WERI-Rb-1 (cell line): Measurements from ENCODE around the gene SERINC1.
A peak's percentile ranks its signal among the peaks of the same experiment; 100 is the strongest.

Source experiments
- DNase-seq: peaks from one replicate; pipeline ENCODE4 v3.0.0-alpha.2; 2020
- H3K27ac ChIP-seq: fragments of 250-450 bp; sonication (Bioruptor Pico); 2 replicates; pipeline ENCODE4 v1.5.1; 2020; ENCODE audit warnings: mild to moderate bottlenecking, moderate library complexity
- H3K27me3 ChIP-seq: fragments of 250-450 bp; sonication (Bioruptor Pico); 2 replicates; pipeline ENCODE4 v1.5.1; 2021; ENCODE audit warnings: mild to moderate bottlenecking, low read depth, moderate library complexity; ENCODE audit not compliant: insufficient read depth, severe bottlenecking
- H3K36me3 ChIP-seq: fragments of 250-450 bp; sonication (Bioruptor Pico); 2 replicates; pipeline ENCODE4 v1.5.1; 2020; ENCODE audit warnings: mild to moderate bottlenecking, moderate library complexity
- H3K4me3 ChIP-seq: 2 replicates; pipeline ENCODE4 v1.5.1; 2011; ENCODE audit warnings: low read depth, mild to moderate bottlenecking, control low read depth, low read length
- H3K9me3 ChIP-seq: fragments of 250-450 bp; sonication (Bioruptor Pico); 2 replicates; pipeline ENCODE4 v1.5.1; 2021; ENCODE audit warnings: mild to moderate bottlenecking, moderate library complexity; ENCODE audit not compliant: severe bottlenecking
- TF ChIP-seq, protein P1 (sequence below): IDR thresholded peaks from 2 replicates; pipeline ENCODE4 v1.5.1; 2011; ENCODE audit warnings: low read depth, mild to moderate bottlenecking, control low read depth, inconsistent platforms, low read length

Gene SERINC1

DNA sequence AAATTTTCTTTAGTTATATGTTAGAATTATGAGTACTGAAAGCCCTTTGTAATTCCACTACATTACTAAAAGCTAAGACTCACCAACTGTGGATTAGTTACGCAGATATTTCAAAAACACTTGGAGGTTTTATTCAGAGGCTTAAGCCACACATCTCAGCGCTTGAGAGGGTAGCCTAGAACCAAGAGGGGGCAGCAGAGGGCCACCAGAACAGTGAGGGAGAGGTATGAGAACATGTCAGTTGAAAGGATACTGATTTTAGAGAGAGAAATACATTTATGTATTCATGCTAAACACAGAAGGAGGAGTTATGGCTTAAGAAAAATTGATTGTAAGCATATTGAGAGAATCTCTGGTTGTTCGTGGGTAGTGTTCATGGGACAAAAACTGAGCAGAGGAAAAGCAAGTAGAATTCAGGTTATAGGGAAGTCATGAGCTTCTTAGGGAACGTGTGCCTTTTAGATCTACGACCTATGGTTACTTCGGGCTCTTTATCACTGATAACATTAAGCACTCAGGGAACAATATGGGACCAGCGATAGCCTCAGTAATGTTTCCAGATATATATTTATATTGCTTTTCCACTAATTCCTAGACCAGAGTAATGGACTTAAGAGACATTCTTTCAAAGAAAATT, 20.4 kb upstream of the SERINC1 start:
- Histone ChIP-seq H3K9me3 (peaks cover 3% of the 10 kb centered on the region), H3K27ac (peak overlapping the region; percentile 23), H3K36me3 (no peaks in the 10 kb centered on the region), H3K27me3 (no peaks in the 10 kb centered on the region), H3K4me3 (no peak overlapping the region)
- TF ChIP-seq, protein P1, sequence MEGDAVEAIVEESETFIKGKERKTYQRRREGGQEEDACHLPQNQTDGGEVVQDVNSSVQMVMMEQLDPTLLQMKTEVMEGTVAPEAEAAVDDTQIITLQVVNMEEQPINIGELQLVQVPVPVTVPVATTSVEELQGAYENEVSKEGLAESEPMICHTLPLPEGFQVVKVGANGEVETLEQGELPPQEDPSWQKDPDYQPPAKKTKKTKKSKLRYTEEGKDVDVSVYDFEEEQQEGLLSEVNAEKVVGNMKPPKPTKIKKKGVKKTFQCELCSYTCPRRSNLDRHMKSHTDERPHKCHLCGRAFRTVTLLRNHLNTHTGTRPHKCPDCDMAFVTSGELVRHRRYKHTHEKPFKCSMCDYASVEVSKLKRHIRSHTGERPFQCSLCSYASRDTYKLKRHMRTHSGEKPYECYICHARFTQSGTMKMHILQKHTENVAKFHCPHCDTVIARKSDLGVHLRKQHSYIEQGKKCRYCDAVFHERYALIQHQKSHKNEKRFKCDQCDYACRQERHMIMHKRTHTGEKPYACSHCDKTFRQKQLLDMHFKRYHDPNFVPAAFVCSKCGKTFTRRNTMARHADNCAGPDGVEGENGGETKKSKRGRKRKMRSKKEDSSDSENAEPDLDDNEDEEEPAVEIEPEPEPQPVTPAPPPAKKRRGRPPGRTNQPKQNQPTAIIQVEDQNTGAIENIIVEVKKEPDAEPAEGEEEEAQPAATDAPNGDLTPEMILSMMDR: peak; percentile 71
- peak; percentile 86 for DNase-seq

DNA sequence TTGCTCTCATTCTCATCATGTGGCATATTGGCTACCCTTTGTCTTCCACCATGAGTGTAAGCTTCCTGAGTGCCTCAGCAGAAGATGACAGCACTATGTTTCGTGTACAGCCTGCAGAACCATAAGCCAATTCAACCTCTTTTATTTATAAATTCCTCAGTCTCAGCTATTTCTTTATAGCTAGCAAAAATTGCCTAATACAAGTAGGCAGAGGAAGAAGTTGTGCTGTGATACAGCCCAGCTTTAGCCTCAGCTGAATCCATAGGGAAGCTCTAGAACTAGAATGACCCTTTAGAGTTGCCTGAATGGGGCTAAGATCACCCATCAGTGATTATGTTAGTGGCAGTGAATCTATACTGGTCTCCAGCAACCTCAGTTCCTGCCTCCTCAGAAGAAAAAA, 19.0 kb upstream of the SERINC1 start:
- Histone ChIP-seq H3K27me3 (no peaks in the 10 kb centered on the region), H3K9me3 (peaks cover 3% of the 10 kb centered on the region), H3K27ac (no peak overlapping the region), H3K36me3 (no peaks in the 10 kb centered on the region), H3K4me3 (no peak overlapping the region)
- DNase-seq: no peak
- TF ChIP-seq, protein P1: no peak

DNA sequence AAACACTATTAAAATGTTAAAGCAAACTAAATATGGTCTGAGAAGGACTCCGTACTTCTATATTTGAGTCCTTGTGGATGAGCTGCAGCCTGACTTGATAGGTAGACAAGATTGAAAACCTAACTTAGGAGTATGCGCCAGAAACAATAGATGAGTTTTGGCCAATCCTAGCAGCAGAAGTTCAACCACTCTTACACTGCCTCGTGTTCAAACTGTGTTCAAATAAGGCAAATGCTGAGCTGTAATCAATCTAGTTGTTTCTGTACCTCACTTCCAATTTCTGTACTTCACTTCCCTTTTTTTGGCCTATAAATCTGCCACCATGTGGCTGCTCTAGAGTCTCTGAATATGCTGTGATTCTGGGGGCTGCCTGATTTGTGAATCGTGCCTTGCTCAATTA, 13.2 kb upstream of the SERINC1 start:
- H3K9me3 ChIP-seq: no peaks in the 10 kb centered on the region
- no peaks in the 10 kb centered on the region for H3K36me3 ChIP-seq
- H3K27ac ChIP-seq: no peak overlapping the region
- H3K27me3 ChIP-seq: no peaks in the 10 kb centered on the region
- no peak for DNase-seq
- TF ChIP-seq, protein P1: no peak
- H3K4me3 ChIP-seq: no peak overlapping the region

DNA sequence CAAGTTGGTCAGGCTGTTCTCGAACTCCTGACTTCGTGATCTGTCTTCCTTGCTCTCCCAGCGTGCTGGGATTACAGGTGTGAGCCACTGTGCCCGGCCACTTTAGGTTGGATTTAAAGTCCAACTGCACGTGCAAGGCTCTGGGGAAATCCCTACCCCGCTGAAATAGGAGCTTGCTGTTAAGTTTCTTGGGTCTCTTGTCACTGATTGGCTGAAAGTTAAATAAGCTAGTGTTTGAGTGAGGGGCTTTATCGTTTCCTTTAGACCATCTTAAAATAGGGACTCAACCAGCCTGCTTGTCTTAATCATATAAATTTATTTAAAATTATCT, 11.1 kb upstream of the SERINC1 start:
- DNase-seq: no peak
- H3K27ac ChIP-seq: no peak overlapping the region
- H3K36me3 ChIP-seq: no peaks in the 10 kb centered on the region
- TF ChIP-seq, protein P1: no peak
- no peaks in the 10 kb centered on the region for H3K9me3 ChIP-seq
- H3K27me3 ChIP-seq: no peaks in the 10 kb centered on the region
- no peak overlapping the region for H3K4me3 ChIP-seq

DNA sequence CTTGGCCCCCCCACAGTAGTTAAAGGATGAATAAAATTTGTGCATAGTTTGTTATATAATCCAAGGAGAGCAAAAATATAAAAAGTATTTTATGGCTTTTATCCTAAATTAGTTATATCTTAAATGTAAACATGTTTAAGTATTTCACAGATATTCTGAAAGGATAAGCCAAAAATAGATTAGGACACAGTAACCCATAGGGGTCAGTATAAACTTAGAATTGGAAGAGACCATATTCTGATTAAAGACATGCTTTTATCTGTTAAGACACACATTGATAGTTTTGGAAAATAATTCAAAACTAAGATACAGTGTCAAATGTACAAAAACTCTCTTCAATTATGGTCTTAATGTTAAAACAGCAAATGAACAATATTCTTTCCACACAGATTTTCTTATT, 4.5 kb upstream of the SERINC1 start:
- H3K36me3 ChIP-seq: no peaks in the 10 kb centered on the region
- no peak for DNase-seq

More for the DNA sequence above, 4.5 kb upstream of the SERINC1 start:
- Histone ChIP-seq H3K27ac (no peak overlapping the region), H3K9me3 (no peaks in the 10 kb centered on the region), H3K27me3 (no peaks in the 10 kb centered on the region), H3K4me3 (no peak overlapping the region)
- TF ChIP-seq, protein P1: 0 out of 2 replicates have a peak, but pooled peaks have one; percentile 15
